Liver (tissue), 9 donors: ENCODE results near the gene GPR32. TPM values are rescaled to one million over a fixed set of nuclear protein-coding genes. Genes with fewer than 3 reads are reported as not detected.

Experiments
- DNase-seq: peaks from one replicate; pipeline ENCODE4 v3.0.0-alpha.2; 2017; ENCODE audit warnings: low spot score
- H3K27ac ChIP-seq, 2 donors: one replicate each; pipeline ENCODE4 v1.7.0; 2013; ENCODE audit warnings: inconsistent platforms in 2 of 2, low read length in 2 of 2, control low read depth in 1 of 2, low read depth in 1 of 2, mild to moderate bottlenecking in 1 of 2
- H3K27me3 ChIP-seq, 4 donors: one replicate each; pipeline versions ENCODE4 v1.6.1 to v1.7.0; 2013; ENCODE audit warnings: low read length in 3 of 4, inconsistent platforms in 1 of 4, mild to moderate bottlenecking in 1 of 4, moderate library complexity in 1 of 4; ENCODE audit not compliant: control insufficient read depth in 4 of 4, insufficient read depth in 4 of 4
- H3K36me3 ChIP-seq, 4 donors: one replicate each; pipeline versions ENCODE4 v1.6.1 to v1.7.0; 2013; ENCODE audit warnings: low read length in 3 of 4, mild to moderate bottlenecking in 3 of 4, low read depth in 1 of 4, moderate library complexity in 1 of 4; ENCODE audit not compliant: control insufficient read depth in 4 of 4, insufficient read depth in 3 of 4
- H3K4me1 ChIP-seq, 4 donors: one replicate each; pipeline versions ENCODE4 v1.6.1 to v1.7.0; 2013; ENCODE audit warnings: low read length in 3 of 4, mild to moderate bottlenecking in 3 of 4, moderate library complexity in 1 of 4; ENCODE audit not compliant: control insufficient read depth in 4 of 4, insufficient read depth in 4 of 4
- H3K4me3 ChIP-seq, 3 donors: one replicate each; pipeline versions ENCODE4 v1.6.1 to v1.7.0; 2013; ENCODE audit warnings: low read length in 3 of 3, control low read depth in 1 of 3, low read depth in 1 of 3, mild to moderate bottlenecking in 1 of 3
- H3K9ac ChIP-seq, 2 donors: one replicate each; pipeline ENCODE4 v1.7.0; 2013; ENCODE audit warnings: low read length in 2 of 2, mild to moderate bottlenecking in 2 of 2, moderate library complexity in 2 of 2, control low read depth in 1 of 2, low read depth in 1 of 2
- H3K9me3 ChIP-seq, 4 donors: one replicate each; pipeline versions ENCODE4 v1.6.1 to v1.7.0; 2013; ENCODE audit warnings: low read length in 3 of 4; ENCODE audit not compliant: control insufficient read depth in 4 of 4
- CTCF ChIP-seq: fragments of 150-350 bp; IDR thresholded peaks from 2 replicates; pipeline ENCODE4 v1.5.1; 2017; ENCODE audit warnings: improper control_type of control experiment, low read depth, low read length; ENCODE audit not compliant: missing input control
- EGR1 ChIP-seq, 2 donors: IDR thresholded peaks; 2 replicates each; pipeline ENCODE4 v1.6.1; 2016 to 2018; ENCODE audit warnings: antibody characterized with exemption in 2 of 2, low read depth in 2 of 2
- FOXA1 ChIP-seq: IDR thresholded peaks from 2 replicates; pipeline ENCODE4 v1.6.1; 2016; ENCODE audit warnings: antibody characterized with exemption
- FOXA2 ChIP-seq: IDR thresholded peaks from 2 replicates; pipeline ENCODE4 v1.6.1; 2016; ENCODE audit warnings: antibody characterized with exemption
- GABPA ChIP-seq, 2 donors: IDR thresholded peaks in 1 of 2; conservative IDR thresholded peaks in 1 of 2; 2 replicates each; pipeline ENCODE4 v1.6.1; 2016; ENCODE audit warnings: antibody characterized with exemption in 2 of 2, mild to moderate bottlenecking in 1 of 2, moderate library complexity in 1 of 2
- HNF4A ChIP-seq, 2 donors: conservative IDR thresholded peaks; 2 replicates each; pipeline ENCODE4 v1.6.1; 2016; ENCODE audit warnings: antibody characterized with exemption in 2 of 2, mild to moderate bottlenecking in 2 of 2
- HNF4G ChIP-seq: IDR thresholded peaks from 2 replicates; pipeline ENCODE4 v1.6.1; 2016; ENCODE audit warnings: antibody characterized with exemption
- JUND ChIP-seq, 2 donors: IDR thresholded peaks; 2 replicates each; pipeline ENCODE4 v1.6.1; 2016; ENCODE audit warnings: antibody characterized with exemption in 2 of 2
- NR2F2 ChIP-seq: IDR thresholded peaks from 2 replicates; pipeline ENCODE4 v1.6.1; 2016; ENCODE audit warnings: antibody characterized with exemption
- RAD21 ChIP-seq, 2 donors: IDR thresholded peaks; 2 replicates each; pipeline ENCODE4 v1.6.1; 2016; ENCODE audit warnings: antibody characterized with exemption in 2 of 2, mild to moderate bottlenecking in 2 of 2
- REST ChIP-seq: IDR thresholded peaks from 2 replicates; pipeline ENCODE4 v1.6.1; 2016; ENCODE audit warnings: antibody characterized with exemption, mild to moderate bottlenecking
- RXRA ChIP-seq, 2 donors: IDR thresholded peaks; 2 replicates each; pipeline ENCODE4 v1.6.1; 2017 to 2018; ENCODE audit warnings: antibody characterized with exemption in 2 of 2, mild to moderate bottlenecking in 1 of 2
- SP1 ChIP-seq: IDR thresholded peaks from 2 replicates; pipeline ENCODE4 v1.6.1; 2018; ENCODE audit warnings: antibody characterized with exemption, mild to moderate bottlenecking
- TAF1 ChIP-seq: conservative IDR thresholded peaks from 2 replicates; pipeline ENCODE4 v1.6.1; 2016; ENCODE audit warnings: antibody characterized with exemption, mild to moderate bottlenecking
- YY1 ChIP-seq: IDR thresholded peaks from 2 replicates; pipeline ENCODE4 v1.6.1; 2016; ENCODE audit warnings: antibody characterized with exemption, mild to moderate bottlenecking
- ZBTB33 ChIP-seq: IDR thresholded peaks from 2 replicates; pipeline ENCODE4 v1.6.1; 2016; ENCODE audit warnings: antibody characterized with exemption
- WGBS: extraction: QIAGEN DNeasy Blood & Tissue Kit; methylation state at CpG from one replicate; pipeline ENCODE4 v1.1.7; 2013; 5-methylcytosine and 5-hydroxymethylcytosine counted together
- polyA plus RNA-seq, 2 donors: library from polyadenylated mRNA; stranded (reverse) in 1 of 2; unstranded in 1 of 2; fragments of 200-250 nt in 1 of 2; fragments of >200 nt in 1 of 2; fragmentation: Nextera tagmentation in 1 of 2; extraction: Ambion mirVana in 1 of 2; gene quantifications; one replicate each; pipeline versions ENCODE4 v1.2.1 to v1.2.3, GENCODE V29; 2013 to 2015
- total RNA-seq, 2 donors: library from RNA; depleted of rRNA; stranded (reverse); fragments of >200 nt; gene quantifications; one replicate each; pipeline ENCODE4 v1.2.3, GENCODE V29; 2014
- TF ChIP-seq, protein P1 (sequence below): IDR thresholded peaks from 2 replicates; pipeline ENCODE4 v1.6.1; 2016; ENCODE audit warnings: antibody characterized with exemption
- TF ChIP-seq, protein P2 (sequence below): IDR thresholded peaks from 2 replicates; pipeline ENCODE4 v1.6.1; 2016; ENCODE audit warnings: antibody characterized with exemption
- donor health status: healthy.
- donor health status: healthy.
- donor health status: healthy.
- donor health status: healthy.
- donor health status: healthy.

GPR32 gene
- total and polyA plus RNA-seq, 4 donors, result not detected

- whole genome bisulfite sequencing, result 91% methylated on average over 18 of the region's 18 CpGs
- H3K4me3 ChIP-seq, result no peak overlapping the region
- TF ChIP-seq REST (no peak), HNF4A (conservative IDR thresholded peaks at IDR 0.05) (no peak), JUND (IDR thresholded peaks at IDR 0.05) (no peak), FOXA1 (no peak), TAF1 (no peak), RAD21 (IDR thresholded peaks at IDR 0.05) (no peak), CTCF (no peak), HNF4G (no peak), FOXA2 (no peak), YY1 (no peak), ZBTB33 (no peak), NR2F2 (no peak), RXRA (IDR thresholded peaks at IDR 0.05) (no peak), SP1 (no peak), GABPA (IDR thresholded peaks at IDR 0.05 in 1 of 2, conservative IDR thresholded peaks at IDR 0.05 in 1 of 2) (no peak), EGR1 (IDR thresholded peaks at IDR 0.05; ENCODE audit: low read depth in 2 of 2) (no peak)
- TF ChIP-seq, protein P1, sequence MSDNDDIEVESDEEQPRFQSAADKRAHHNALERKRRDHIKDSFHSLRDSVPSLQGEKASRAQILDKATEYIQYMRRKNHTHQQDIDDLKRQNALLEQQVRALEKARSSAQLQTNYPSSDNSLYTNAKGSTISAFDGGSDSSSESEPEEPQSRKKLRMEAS, result no peak
- TF ChIP-seq, protein P2, sequence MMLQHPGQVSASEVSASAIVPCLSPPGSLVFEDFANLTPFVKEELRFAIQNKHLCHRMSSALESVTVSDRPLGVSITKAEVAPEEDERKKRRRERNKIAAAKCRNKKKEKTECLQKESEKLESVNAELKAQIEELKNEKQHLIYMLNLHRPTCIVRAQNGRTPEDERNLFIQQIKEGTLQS, result no peak
- H3K9me3 ChIP-seq, result no peaks in the 10 kb centered on the region
- H3K4me1 ChIP-seq, result peaks cover 0 to 10% (median 5%) of the 10 kb centered on the region in 4 donors
- no peaks in the 10 kb centered on the region for H3K27me3 ChIP-seq
- no peak overlapping the region for H3K9ac ChIP-seq
- no peak overlapping the region for H3K27ac ChIP-seq
- peaks cover 6 to 39% (median 9%) of the 10 kb centered on the region in 4 donors for H3K36me3 ChIP-seq
- DNase-seq, result no peak
Observed at GRCh38 chr19:50797781-50798658, 27.8 kb downstream of the GPR32 start.
